ENCODE measurements around the gene SSPN.

The SSPN gene

DNA sequence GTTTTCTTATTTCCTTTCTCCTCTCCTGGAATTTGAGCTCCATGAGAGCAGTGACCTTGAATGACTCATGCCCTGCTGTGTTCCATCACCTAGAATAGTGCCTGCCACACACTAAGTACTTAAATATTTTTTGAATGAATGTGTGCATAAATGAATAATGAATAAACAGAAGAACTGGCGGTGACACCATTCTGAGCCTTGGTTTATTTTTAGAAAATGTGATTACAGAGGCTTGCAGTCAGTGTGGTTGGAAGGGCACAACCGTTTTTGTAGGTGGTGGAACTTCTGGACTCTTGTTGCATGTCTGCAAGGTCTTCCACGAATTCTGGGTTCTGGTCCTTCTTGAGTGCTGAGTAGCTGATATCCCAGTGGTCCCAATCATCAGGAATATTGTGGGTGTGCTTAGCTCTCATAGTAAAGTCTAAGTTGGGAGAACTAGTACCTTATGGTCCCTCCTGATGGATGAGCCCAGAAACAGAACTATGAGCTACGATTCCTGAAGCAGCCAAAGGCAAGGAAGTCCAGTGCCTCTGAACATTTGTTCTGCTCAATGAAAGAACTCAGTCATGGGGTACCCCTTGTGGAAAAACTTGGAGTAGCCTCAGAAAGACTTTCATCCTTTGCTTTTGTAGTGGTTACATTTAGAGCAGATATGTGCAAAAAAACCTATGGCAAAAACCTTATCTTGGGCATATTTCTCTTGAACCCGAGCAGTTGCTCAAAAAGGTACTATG lies 41.8 kb upstream of the SSPN start:
- ChIA-PET POLR2A (interaction anchor here (1.0 kb wide), 2 partner anchors 26 kb away, joined by 3 read pairs; no protein-coding TSS in a partner anchor), CTCF (interaction anchor here (0.8 to 1.0 kb wide), 2 partner anchors 9 to 11 kb away, joined by 3 to 4 read pairs; no protein-coding TSS in a partner anchor)
- TF ChIP-seq FOXA1 (IDR thresholded peaks at IDR 0.05) (no peak), LEF1 (IDR thresholded peaks at IDR 0.05; ENCODE audit: borderline replicate concordance) (no peak), SUZ12 (IDR thresholded peaks at IDR 0.05) (no peak), ZNF384 (IDR thresholded peaks at IDR 0.05) (no peak), FOXK2 (IDR thresholded peaks at IDR 0.05) (no peak), L3MBTL2 (conservative IDR thresholded peaks at IDR 0.05) (no peak), SP1 (IDR thresholded peaks at IDR 0.05) (no peak), HDGF (IDR thresholded peaks at IDR 0.05; ENCODE audit: borderline replicate concordance) (no peak), CTBP1 (IDR thresholded peaks at IDR 0.05; ENCODE audit: borderline replicate concordance) (no peak), ARNT (IDR thresholded peaks at IDR 0.05) (no peak), ELF4 (IDR thresholded peaks at IDR 0.05) (no peak), TARDBP (IDR thresholded peaks at IDR 0.05) (no peak)
- TF ChIP-seq, protein P1, sequence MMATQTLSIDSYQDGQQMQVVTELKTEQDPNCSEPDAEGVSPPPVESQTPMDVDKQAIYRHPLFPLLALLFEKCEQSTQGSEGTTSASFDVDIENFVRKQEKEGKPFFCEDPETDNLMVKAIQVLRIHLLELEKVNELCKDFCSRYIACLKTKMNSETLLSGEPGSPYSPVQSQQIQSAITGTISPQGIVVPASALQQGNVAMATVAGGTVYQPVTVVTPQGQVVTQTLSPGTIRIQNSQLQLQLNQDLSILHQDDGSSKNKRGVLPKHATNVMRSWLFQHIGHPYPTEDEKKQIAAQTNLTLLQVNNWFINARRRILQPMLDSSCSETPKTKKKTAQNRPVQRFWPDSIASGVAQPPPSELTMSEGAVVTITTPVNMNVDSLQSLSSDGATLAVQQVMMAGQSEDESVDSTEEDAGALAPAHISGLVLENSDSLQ (IDR thresholded peaks at IDR 0.05) = no peak
- DNase-seq (ENCODE audit: extremely low spot score) = no peak

DNA sequence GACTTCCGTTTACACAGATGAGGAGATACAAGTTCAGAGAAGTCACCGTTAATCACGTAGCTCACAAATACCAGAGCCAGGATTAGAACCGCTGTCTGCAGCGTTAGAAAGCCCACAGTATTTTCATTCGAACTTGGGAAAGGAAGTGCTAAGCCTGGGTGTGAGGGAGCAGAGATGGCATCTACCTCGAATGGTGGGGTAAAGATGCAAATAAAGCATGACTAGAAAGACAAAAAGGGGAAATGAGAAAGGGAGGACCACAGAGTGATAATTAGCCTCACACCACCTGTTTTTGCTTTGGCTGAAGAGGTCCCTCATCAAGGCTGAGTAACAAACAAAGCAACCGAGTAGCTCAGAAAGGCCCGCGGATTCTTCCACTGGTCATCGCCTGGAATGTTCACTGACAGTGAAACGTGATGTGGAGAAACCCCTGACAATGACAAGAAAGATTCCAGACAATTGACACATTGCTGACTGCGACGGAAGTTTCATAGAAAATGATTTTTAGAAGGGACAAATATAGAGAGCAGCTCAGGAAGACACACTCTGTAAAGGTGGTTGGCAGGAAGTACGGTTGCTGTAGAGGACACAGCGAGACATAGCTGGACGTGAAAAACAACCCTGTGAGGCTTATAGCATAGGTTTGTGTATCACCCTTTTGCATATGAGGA lies 39.0 kb upstream of the SSPN start:
- TF ChIP-seq FOXK2 (IDR thresholded peaks at IDR 0.05) (no peak), ZNF384 (IDR thresholded peaks at IDR 0.05) (no peak), CTBP1 (IDR thresholded peaks at IDR 0.05; ENCODE audit: borderline replicate concordance) (no peak), HDGF (IDR thresholded peaks at IDR 0.05; ENCODE audit: borderline replicate concordance) (no peak), TARDBP (IDR thresholded peaks at IDR 0.05) (no peak), L3MBTL2 (conservative IDR thresholded peaks at IDR 0.05) (no peak), BHLHE40 (IDR thresholded peaks at IDR 0.05; ENCODE audit: borderline replicate concordance) (no peak), SUZ12 (IDR thresholded peaks at IDR 0.05) (no peak), NFRKB (IDR thresholded peaks at IDR 0.05) (no peak), ELF4 (IDR thresholded peaks at IDR 0.05) (no peak), ARNT (IDR thresholded peaks at IDR 0.05) (no peak), FOXA1 (IDR thresholded peaks at IDR 0.05) (no peak)
- ChIA-PET CTCF (interaction anchor here (0.5 to 1.3 kb wide), 3 partner anchors 10 to 141 kb away, joined by 3 read pairs; no protein-coding TSS in a partner anchor), POLR2A (interaction anchor here (0.9 kb wide), 1 partner anchor 31 kb away, joined by 3 read pairs; no protein-coding TSS in a partner anchor)
- DNase-seq (ENCODE audit: extremely low spot score) = no peak

DNA sequence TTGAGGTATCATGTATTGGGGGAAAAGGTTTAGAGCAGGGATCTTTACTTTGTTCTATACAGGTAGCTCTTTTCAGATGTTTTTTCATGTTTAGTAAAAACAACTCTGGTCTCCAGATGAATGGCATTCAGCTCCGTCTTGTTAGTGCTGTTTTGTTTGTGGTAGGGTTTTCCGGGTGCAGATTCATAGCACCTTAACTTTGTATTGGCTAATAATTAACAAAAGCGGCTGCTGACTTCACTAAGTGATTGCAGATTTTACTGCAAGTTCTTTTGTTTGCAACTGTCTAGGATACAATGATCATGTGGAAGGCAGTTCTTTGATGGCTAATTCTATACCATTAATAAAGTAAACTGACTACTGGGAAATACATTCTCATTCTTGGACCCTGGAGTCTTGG lies 38.4 kb upstream of the SSPN start:
- ChIA-PET CTCF (interaction anchor here (0.5 to 1.3 kb wide), 2 partner anchors 10 to 24 kb away, joined by 3 read pairs; no protein-coding TSS in a partner anchor), POLR2A (interaction anchor here (0.9 kb wide), 1 partner anchor 31 kb away, joined by 3 read pairs; no protein-coding TSS in a partner anchor)
- DNase-seq (ENCODE audit: extremely low spot score) = no peak
- TF ChIP-seq BHLHE40 (IDR thresholded peaks at IDR 0.05; ENCODE audit: borderline replicate concordance) = no peak
- TF ChIP-seq CTBP1 (IDR thresholded peaks at IDR 0.05; ENCODE audit: borderline replicate concordance) = no peak
- TF ChIP-seq SP1 (IDR thresholded peaks at IDR 0.05) = no peak
- no peak for TF ChIP-seq FOXK2 (IDR thresholded peaks at IDR 0.05)
- TF ChIP-seq ELF4 (IDR thresholded peaks at IDR 0.05) = no peak
- no peak for TF ChIP-seq TARDBP (IDR thresholded peaks at IDR 0.05)
- no peak for TF ChIP-seq NFRKB (IDR thresholded peaks at IDR 0.05)
- TF ChIP-seq ZNF384 (IDR thresholded peaks at IDR 0.05) = no peak
- TF ChIP-seq SUZ12 (IDR thresholded peaks at IDR 0.05) = no peak
- no peak for TF ChIP-seq L3MBTL2 (conservative IDR thresholded peaks at IDR 0.05)
- no peak for TF ChIP-seq FOXM1 (IDR thresholded peaks at IDR 0.05; ENCODE audit: borderline replicate concordance)

DNA sequence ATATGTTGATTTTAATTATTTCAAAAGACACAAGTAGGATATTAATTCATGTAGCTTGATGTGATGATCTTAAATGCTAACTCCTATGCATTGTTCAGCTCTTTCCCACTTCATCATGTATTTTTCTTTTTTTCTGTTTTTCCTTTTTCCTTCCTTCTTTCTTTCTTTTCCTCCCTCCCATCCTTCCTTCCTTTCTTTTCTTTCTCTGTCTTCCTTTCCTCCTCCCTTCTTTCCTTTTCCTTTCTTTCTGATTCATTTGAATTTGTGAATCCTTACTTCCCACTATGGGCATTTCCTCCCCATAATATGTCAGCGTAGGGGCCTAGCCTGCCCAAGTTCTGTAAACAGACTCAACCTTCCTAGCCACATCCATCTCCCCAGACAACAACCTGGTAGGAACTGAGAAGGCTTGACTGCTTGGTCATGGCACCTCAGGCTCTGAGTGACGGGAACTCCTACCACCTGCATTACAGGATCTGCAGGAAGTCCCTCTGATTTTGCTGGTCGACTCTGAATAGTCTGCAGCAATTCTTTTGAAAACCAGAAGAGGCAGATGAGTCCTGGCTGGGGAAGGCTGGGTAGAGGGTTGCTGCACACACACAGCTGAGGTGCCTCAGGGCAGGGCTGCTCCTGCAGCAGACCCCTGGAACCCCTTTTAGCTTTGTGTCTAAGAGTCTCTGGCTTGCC lies 37.2 kb upstream of the SSPN start:
- POLR2A ChIA-PET = no interaction called here

DNA sequence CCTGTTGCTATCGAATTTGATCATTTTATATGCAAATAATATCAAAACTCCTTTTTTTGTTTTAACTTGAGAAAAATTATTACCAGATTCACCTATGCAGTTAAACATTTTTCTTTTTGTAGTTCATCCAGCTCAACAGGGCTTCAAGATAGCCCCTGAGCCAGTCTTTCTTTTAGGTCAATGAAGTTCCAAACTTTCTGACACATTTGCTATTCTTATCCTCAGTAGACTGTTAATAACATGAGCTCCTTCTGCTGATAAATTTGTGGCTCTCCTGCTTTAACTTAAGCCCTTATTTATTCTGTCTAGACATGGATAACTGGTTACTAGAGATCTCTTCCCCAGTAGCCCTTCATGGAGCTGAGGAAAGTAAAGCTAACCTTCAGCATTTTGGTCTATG lies 33.2 kb upstream of the SSPN start:
- ChIA-PET CTCF (interaction anchor here (0.6 to 1.0 kb wide), 2 partner anchors 8 to 54 kb away, joined by 3 read pairs; no protein-coding TSS in a partner anchor), POLR2A (no interaction called here)
- TF ChIP-seq SP1 (IDR thresholded peaks at IDR 0.05) (no peak), LEF1 (IDR thresholded peaks at IDR 0.05; ENCODE audit: borderline replicate concordance) (no peak), TARDBP (IDR thresholded peaks at IDR 0.05) (no peak), ARNT (IDR thresholded peaks at IDR 0.05) (no peak), NFRKB (IDR thresholded peaks at IDR 0.05) (no peak), BHLHE40 (IDR thresholded peaks at IDR 0.05; ENCODE audit: borderline replicate concordance) (no peak), ELF4 (IDR thresholded peaks at IDR 0.05) (no peak), FOXM1 (IDR thresholded peaks at IDR 0.05; ENCODE audit: borderline replicate concordance) (no peak), SUZ12 (IDR thresholded peaks at IDR 0.05) (no peak), HDGF (IDR thresholded peaks at IDR 0.05; ENCODE audit: borderline replicate concordance) (no peak), FOXA1 (IDR thresholded peaks at IDR 0.05) (no peak), CTBP1 (IDR thresholded peaks at IDR 0.05; ENCODE audit: borderline replicate concordance) (no peak), L3MBTL2 (conservative IDR thresholded peaks at IDR 0.05) (no peak)
- TF ChIP-seq, protein P1 (IDR thresholded peaks at IDR 0.05) = no peak
- DNase-seq (ENCODE audit: extremely low spot score) = no peak

More for the DNA sequence above, 37.2 kb upstream of the SSPN start:
- CTCF ChIA-PET = interaction anchor here (0.7 kb wide), 1 partner anchor 305 kb away, joined by 3 read pairs; no protein-coding TSS in a partner anchor
- DNase-seq (ENCODE audit: extremely low spot score) = peak; percentile 19
- TF ChIP-seq, protein P1 (IDR thresholded peaks at IDR 0.05) = peak; percentile 34
- no peak for TF ChIP-seq ZNF384 (IDR thresholded peaks at IDR 0.05)

All from HEK293T (cell line).